Esophagus squamous epithelium (tissue), 4 donors: ENCODE data around the gene IL12A.

Source experiments
- POLR2A ChIP-seq, 4 donors: fragments of 450-650 bp; IDR thresholded peaks; one replicate each; pipeline ENCODE4 v1.6.1; 2017; ENCODE audit warnings: antibody characterized with exemption in 4 of 4, mild to moderate bottlenecking in 4 of 4, moderate library complexity in 3 of 4
- TF ChIP-seq, protein P1 (sequence below), 6 experiments: fragments of 450-650 bp in 4 of 6; fragments of 200-600 bp in 2 of 6; sonication (generic) in 2 of 6; IDR thresholded peaks; one replicate each; pipeline ENCODE4 v1.5.1; 2016 to 2019; ENCODE audit warnings: antibody characterized with exemption in 6 of 6, mild to moderate bottlenecking in 4 of 6, moderate library complexity in 4 of 6

DNA sequence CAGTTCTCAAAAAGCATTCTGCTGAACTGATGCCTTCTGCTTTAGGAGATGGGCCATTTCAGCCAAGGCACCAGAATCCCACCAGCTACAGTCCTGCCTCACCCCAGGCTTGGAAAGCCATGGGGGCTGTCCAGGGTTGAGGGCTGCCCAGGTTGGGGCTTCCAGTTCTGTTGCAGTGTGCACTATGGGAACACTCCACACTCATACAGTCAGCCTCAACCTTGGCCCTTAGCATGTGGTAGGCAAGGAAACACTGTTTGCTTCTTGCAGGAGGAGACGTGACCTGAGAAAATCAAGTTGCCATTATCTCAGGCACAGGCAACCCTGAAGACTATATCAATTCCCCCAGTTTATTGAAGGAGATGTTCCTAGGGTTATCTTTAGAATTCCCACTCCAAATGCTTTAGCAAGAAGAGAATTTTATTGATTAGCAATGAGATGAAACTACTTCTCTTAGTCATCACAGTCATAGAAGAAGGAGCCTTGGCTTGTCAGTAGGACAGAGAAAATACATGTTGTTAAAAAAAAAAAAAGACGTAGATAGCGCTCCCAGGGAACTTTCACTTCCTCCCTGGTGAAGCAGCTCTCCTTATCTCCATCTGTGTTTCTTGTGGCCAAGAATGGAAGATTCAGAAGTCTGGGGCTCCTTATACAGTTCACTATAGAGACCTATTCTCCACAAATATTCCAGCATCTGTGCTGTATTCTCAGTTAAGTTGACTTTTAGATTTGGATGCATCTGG is 38.3 kb upstream of the IL12A start:
- TF ChIP-seq, protein P1, sequence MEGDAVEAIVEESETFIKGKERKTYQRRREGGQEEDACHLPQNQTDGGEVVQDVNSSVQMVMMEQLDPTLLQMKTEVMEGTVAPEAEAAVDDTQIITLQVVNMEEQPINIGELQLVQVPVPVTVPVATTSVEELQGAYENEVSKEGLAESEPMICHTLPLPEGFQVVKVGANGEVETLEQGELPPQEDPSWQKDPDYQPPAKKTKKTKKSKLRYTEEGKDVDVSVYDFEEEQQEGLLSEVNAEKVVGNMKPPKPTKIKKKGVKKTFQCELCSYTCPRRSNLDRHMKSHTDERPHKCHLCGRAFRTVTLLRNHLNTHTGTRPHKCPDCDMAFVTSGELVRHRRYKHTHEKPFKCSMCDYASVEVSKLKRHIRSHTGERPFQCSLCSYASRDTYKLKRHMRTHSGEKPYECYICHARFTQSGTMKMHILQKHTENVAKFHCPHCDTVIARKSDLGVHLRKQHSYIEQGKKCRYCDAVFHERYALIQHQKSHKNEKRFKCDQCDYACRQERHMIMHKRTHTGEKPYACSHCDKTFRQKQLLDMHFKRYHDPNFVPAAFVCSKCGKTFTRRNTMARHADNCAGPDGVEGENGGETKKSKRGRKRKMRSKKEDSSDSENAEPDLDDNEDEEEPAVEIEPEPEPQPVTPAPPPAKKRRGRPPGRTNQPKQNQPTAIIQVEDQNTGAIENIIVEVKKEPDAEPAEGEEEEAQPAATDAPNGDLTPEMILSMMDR (IDR thresholded peaks at IDR 0.05): no peak
- no peak for TF ChIP-seq POLR2A (IDR thresholded peaks at IDR 0.05)
